Measurements from ENCODE around the gene OR10G7. TPM values are rescaled to one million over a fixed set of nuclear protein-coding genes. Genes with fewer than 3 reads are reported as not detected.
A peak's percentile ranks its signal among the peaks of the same experiment; 100 is the strongest.

OR10G7 gene
- total RNA-seq, 1 experiment from 2014 or later, result not detected

- ChIA-PET CTCF (no interaction called here), POLR2A (ENCODE audit: unreplicated experiment) (no interaction called here)
- no peak overlapping the region for H3K27ac ChIP-seq
- H3K9me3 ChIP-seq (ENCODE audit: insufficient read depth, low read depth), result no peaks in the 10 kb centered on the region
- H2AFZ ChIP-seq, result peak overlapping the region; percentile 69; the same call in 1 of the 2 replicates
- H3K4me3 ChIP-seq, result peak overlapping the region; percentile 45; the same call in 1 of the 2 replicates
- no peaks in the 10 kb centered on the region for H4K20me1 ChIP-seq (ENCODE audit: insufficient read depth)
- BruUV-seq (replicated peaks), result no TSS peak
- no peaks in the 10 kb centered on the region for H3K79me2 ChIP-seq (ENCODE audit: low read depth)
- intact Hi-C loops (cut with micrococcal nuclease; ENCODE audit: unreplicated experiment), result no loop called here
- H3K9me2 ChIP-seq (ENCODE audit: insufficient read depth), result no peaks in the 10 kb centered on the region
- TF ChIP-seq CTCF (conservative IDR thresholded peaks at IDR 0.05) (no peak), EZH2 (IDR thresholded peaks at IDR 0.05; ENCODE audit: low read depth) (no peak)
- H3F3A ChIP-seq (ENCODE audit: insufficient read depth, low read depth), result no peaks in the 10 kb centered on the region
- H3K27me3 ChIP-seq (ENCODE audit: insufficient read depth, low read depth), result peaks cover 39% of the 10 kb centered on the region
- H3K36me3 ChIP-seq (ENCODE audit: low read depth), result no peaks in the 10 kb centered on the region
- DNase-seq, result no peak
- peaks cover 3% of the 10 kb centered on the region; the same call in 1 of the 2 replicates for H3K4me1 ChIP-seq (replicated peaks; ENCODE audit: insufficient read depth)
- H3K4me2 ChIP-seq, result peak overlapping the region; percentile 73
These were observed 34.9 kb upstream of the OR10G7 start for GRCh38 chr11:124075841-124076651.

GRCh38 chr11:124075492-124075840 lies 34.3 kb upstream of the OR10G7 start:
- CTCF ChIA-PET, result no interaction called here
- Histone ChIP-seq H2AFZ (no peak overlapping the region), H3K79me2 (ENCODE audit: low read depth) (no peaks in the 10 kb centered on the region), H3K4me3 (no peak overlapping the region), H4K20me1 (ENCODE audit: insufficient read depth) (no peaks in the 10 kb centered on the region), H3K4me2 (no peak overlapping the region), H3K9me2 (ENCODE audit: insufficient read depth) (no peaks in the 10 kb centered on the region), H3K4me1 (replicated peaks; ENCODE audit: insufficient read depth) (peaks cover 2% of the 10 kb centered on the region; the same call in 1 of the 2 replicates), H3K27me3 (ENCODE audit: insufficient read depth, low read depth) (peaks cover 39% of the 10 kb centered on the region), H3K27ac (no peak overlapping the region), H3F3A (ENCODE audit: insufficient read depth, low read depth) (no peaks in the 10 kb centered on the region), H3K36me3 (ENCODE audit: low read depth) (no peaks in the 10 kb centered on the region), H3K9me3 (ENCODE audit: insufficient read depth, low read depth) (no peaks in the 10 kb centered on the region)
- POLR2A ChIA-PET (ENCODE audit: unreplicated experiment), result no interaction called here
- intact Hi-C loops (cut with micrococcal nuclease; ENCODE audit: unreplicated experiment), result no loop called here
- no TSS peak for BruUV-seq (replicated peaks)
- no peak for TF ChIP-seq CTCF (conservative IDR thresholded peaks at IDR 0.05)
- no peak for DNase-seq

- no peak for TF ChIP-seq CTCF (conservative IDR thresholded peaks at IDR 0.05)
- TF ChIP-seq EZH2 (IDR thresholded peaks at IDR 0.05; ENCODE audit: low read depth), result no peak
- Histone ChIP-seq H4K20me1 (ENCODE audit: insufficient read depth) (no peaks in the 10 kb centered on the region), H3K27ac (no peak overlapping the region), H3K4me1 (replicated peaks; ENCODE audit: insufficient read depth) (no peaks in the 10 kb centered on the region), H3F3A (ENCODE audit: insufficient read depth, low read depth) (no peaks in the 10 kb centered on the region), H3K27me3 (ENCODE audit: insufficient read depth, low read depth) (peaks cover 36% of the 10 kb centered on the region), H3K4me2 (no peak overlapping the region), H3K4me3 (no peak overlapping the region), H3K9me2 (ENCODE audit: insufficient read depth) (no peaks in the 10 kb centered on the region), H2AFZ (no peak overlapping the region), H3K9me3 (ENCODE audit: insufficient read depth, low read depth) (no peaks in the 10 kb centered on the region), H3K79me2 (ENCODE audit: low read depth) (no peaks in the 10 kb centered on the region), H3K36me3 (ENCODE audit: low read depth) (no peaks in the 10 kb centered on the region)
- DNase-seq, result no peak
- ChIA-PET POLR2A (ENCODE audit: unreplicated experiment) (no interaction called here), CTCF (no interaction called here)
- intact Hi-C loops (cut with micrococcal nuclease; ENCODE audit: unreplicated experiment), result loop anchor here (5.0 kb wide), 2 partner anchors 513 to 763 kb away; no protein-coding TSS in a partner anchor
- no TSS peak for BruUV-seq (replicated peaks)
These were observed 33.4 kb upstream of the OR10G7 start for GRCh38 chr11:124074554-124074953.

Measured in PC-9 (cell line).